Peyer's patch (tissue), 4 donors: ENCODE measurements around the gene JOSD2. TPM values are rescaled to one million over a fixed set of nuclear protein-coding genes. Genes with fewer than 3 reads are reported as not detected.

Experiments used
- DNase-seq, 3 donors: peaks; one replicate each; pipeline ENCODE4 v3.0.0-alpha.2; 2017 to 2019
- H3K27ac ChIP-seq, 4 donors: fragments of 200-600 bp; sonication (generic); one replicate each; pipeline ENCODE4 v1.5.1; 2016 to 2019
- H3K27me3 ChIP-seq, 2 donors: fragments of 200-600 bp; sonication (generic); one replicate each; pipeline ENCODE4 v1.5.1; 2019
- H3K36me3 ChIP-seq, 3 donors: fragments of 200-600 bp; sonication (generic); one replicate each; pipeline ENCODE4 v1.5.1; 2016 to 2019
- H3K4me1 ChIP-seq, 4 donors: fragments of 200-600 bp; sonication (generic); one replicate each; pipeline ENCODE4 v1.5.1; 2016 to 2019
- H3K4me3 ChIP-seq, 4 donors: fragments of 200-600 bp; sonication (generic); 1 replicate in 3 of 4; 2 replicates in 1 of 4; pipeline ENCODE4 v1.5.1; 2016 to 2019; ENCODE audit warnings: mild to moderate bottlenecking in 1 of 4
- H3K9me3 ChIP-seq, 4 donors: fragments of 200-600 bp; sonication (generic); one replicate each; pipeline ENCODE4 v1.5.1; 2016 to 2019; ENCODE audit warnings: mild to moderate bottlenecking in 1 of 4
- CTCF ChIP-seq, 6 experiments: fragments of 450-650 bp in 4 of 6; fragments of 200-600 bp in 2 of 6; sonication (generic) in 1 of 6; IDR thresholded peaks; one replicate each; pipeline ENCODE4 v1.5.1; 2017 to 2019; ENCODE audit warnings: antibody characterized with exemption in 6 of 6, mild to moderate bottlenecking in 3 of 6, moderate library complexity in 1 of 6
- POLR2A ChIP-seq, 2 donors: fragments of 450-650 bp; IDR thresholded peaks; one replicate each; pipeline ENCODE4 v1.5.1; 2017; ENCODE audit warnings: antibody characterized with exemption in 2 of 2, mild to moderate bottlenecking in 2 of 2, moderate library complexity in 2 of 2
- total RNA-seq, 4 donors: library from RNA; depleted of rRNA; stranded (reverse); fragments of >200 nt; gene quantifications; one replicate each; pipeline ENCODE4 v1.1.0, GENCODE V29; 2016

Gene JOSD2
- total RNA-seq, 4 donors from 2014 or later, result 10.7 to 41.3 (median 26.6) TPM

- H3K36me3 ChIP-seq, result no peaks in the 10 kb centered on the region
- no peak for DNase-seq
- no peaks in the 10 kb centered on the region for H3K27me3 ChIP-seq
- no peak for TF ChIP-seq POLR2A (IDR thresholded peaks at IDR 0.05)
- no peak for TF ChIP-seq CTCF (IDR thresholded peaks at IDR 0.05)
- no peak overlapping the region for H3K27ac ChIP-seq
- H3K9me3 ChIP-seq, result no peaks in the 10 kb centered on the region
- no peaks in the 10 kb centered on the region for H3K4me1 ChIP-seq
- H3K4me3 ChIP-seq, result no peak overlapping the region
These were observed 7.4 kb upstream of the JOSD2 start for GRCh38 chr19:50518091-50519005.

GRCh38 chr19:50517704-50518075, 6.7 kb upstream of the JOSD2 start:
- H3K27ac ChIP-seq, result no peak overlapping the region
- TF ChIP-seq CTCF (IDR thresholded peaks at IDR 0.05) (no peak), POLR2A (IDR thresholded peaks at IDR 0.05) (no peak)
- no peak overlapping the region for H3K4me3 ChIP-seq
- no peaks in the 10 kb centered on the region for H3K9me3 ChIP-seq
- DNase-seq, result no peak
- no peaks in the 10 kb centered on the region for H3K27me3 ChIP-seq
- H3K36me3 ChIP-seq, result no peaks in the 10 kb centered on the region
- H3K4me1 ChIP-seq, result no peaks in the 10 kb centered on the region

- TF ChIP-seq POLR2A (IDR thresholded peaks at IDR 0.05) (no peak), CTCF (IDR thresholded peaks at IDR 0.05) (no peak)
- H3K4me1 ChIP-seq, result no peaks in the 10 kb centered on the region
- no peak for DNase-seq
- no peak overlapping the region for H3K4me3 ChIP-seq
- no peak overlapping the region for H3K27ac ChIP-seq
- H3K9me3 ChIP-seq, result no peaks in the 10 kb centered on the region
- H3K27me3 ChIP-seq, result no peaks in the 10 kb centered on the region
- no peaks in the 10 kb centered on the region for H3K36me3 ChIP-seq
These were observed 6.1 kb upstream of the JOSD2 start for GRCh38 chr19:50516964-50517703.

GRCh38 chr19:50516456-50516855, 5.5 kb upstream of the JOSD2 start:
- TF ChIP-seq CTCF (IDR thresholded peaks at IDR 0.05) (no peak), POLR2A (IDR thresholded peaks at IDR 0.05) (no peak)
- no peaks in the 10 kb centered on the region for H3K36me3 ChIP-seq
- no peaks in the 10 kb centered on the region for H3K9me3 ChIP-seq
- H3K27ac ChIP-seq, result no peak overlapping the region
- H3K4me1 ChIP-seq, result no peaks in the 10 kb centered on the region
- DNase-seq, result no peak
- H3K27me3 ChIP-seq, result no peaks in the 10 kb centered on the region
- H3K4me3 ChIP-seq, result no peak overlapping the region

DNA sequence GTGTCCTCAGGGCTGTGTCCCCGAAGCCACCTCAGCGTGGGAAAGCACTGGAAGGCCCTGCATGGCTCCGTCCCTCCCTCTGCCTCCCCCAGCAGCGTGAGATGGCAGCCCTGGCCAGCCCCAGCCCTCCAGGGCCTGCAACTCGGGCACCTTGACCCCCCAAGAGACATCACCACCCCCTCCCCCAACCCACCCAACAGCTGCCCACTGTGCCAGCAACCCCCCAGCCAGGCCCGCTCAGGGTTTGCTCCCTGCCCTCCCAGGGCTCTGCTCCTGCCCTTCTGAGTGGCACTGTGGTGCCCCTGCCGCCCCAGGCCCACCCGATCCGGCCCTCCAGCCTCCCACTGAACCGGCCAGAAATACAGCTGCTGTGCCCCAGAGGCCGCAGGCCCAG, 4.2 kb upstream of the JOSD2 start:
- H3K4me1 ChIP-seq, result peaks cover 0 to 6% (median 3%) of the 10 kb centered on the region in 4 donors
- no peaks in the 10 kb centered on the region for H3K9me3 ChIP-seq
- no peak for DNase-seq
- no peak overlapping the region for H3K4me3 ChIP-seq
- H3K27ac ChIP-seq, result no peak overlapping the region
- no peaks in the 10 kb centered on the region for H3K36me3 ChIP-seq
- TF ChIP-seq POLR2A (IDR thresholded peaks at IDR 0.05) (no peak), CTCF (IDR thresholded peaks at IDR 0.05) (no peak)
- H3K27me3 ChIP-seq, result no peaks in the 10 kb centered on the region
